Measurements from ENCODE around the gene TUT1.

TUT1 gene

DNA sequence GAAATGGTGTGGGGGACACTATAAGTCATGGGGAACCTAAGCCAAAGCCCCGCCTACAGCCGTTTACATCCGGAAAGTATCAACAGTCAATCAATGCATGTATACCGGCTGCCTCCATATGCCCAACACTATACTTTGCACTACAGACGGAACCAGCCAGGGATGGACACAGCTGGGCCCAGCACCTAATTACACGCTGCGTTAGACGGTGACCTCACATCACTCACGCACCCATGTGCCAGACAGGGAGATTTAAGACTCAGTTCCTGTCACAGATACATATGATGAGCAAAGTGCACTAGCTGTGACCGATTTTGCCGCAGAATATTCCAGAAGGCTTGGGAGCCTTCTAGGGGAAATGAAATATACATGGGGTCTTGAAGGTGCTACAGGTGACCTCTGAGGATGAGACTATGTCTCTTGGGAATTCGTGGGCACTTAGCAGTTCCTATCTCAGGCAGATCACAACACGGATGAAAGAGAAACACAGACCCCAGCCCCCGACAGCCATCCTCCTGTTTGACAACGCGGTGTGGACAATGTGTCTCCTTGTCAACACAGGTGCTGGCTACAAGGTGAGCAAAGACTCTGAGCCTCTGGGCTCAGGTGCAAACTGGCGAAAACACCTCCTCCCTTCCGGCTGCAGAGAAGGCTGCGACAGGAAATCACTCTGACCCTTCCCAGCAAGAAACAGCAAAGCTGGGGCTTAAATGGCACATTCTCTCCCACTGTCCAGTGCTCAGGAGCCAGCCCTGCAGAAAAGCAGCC, 52.7 kb downstream of the TUT1 start:
- peak overlapping the region; percentile 44 for H3K4me3 ChIP-seq (ENCODE audit: low read depth, low read length)

GRCh38 chr11:62536301-62536957, 54.9 kb downstream of the TUT1 start:
- TF ChIP-seq, protein P1, sequence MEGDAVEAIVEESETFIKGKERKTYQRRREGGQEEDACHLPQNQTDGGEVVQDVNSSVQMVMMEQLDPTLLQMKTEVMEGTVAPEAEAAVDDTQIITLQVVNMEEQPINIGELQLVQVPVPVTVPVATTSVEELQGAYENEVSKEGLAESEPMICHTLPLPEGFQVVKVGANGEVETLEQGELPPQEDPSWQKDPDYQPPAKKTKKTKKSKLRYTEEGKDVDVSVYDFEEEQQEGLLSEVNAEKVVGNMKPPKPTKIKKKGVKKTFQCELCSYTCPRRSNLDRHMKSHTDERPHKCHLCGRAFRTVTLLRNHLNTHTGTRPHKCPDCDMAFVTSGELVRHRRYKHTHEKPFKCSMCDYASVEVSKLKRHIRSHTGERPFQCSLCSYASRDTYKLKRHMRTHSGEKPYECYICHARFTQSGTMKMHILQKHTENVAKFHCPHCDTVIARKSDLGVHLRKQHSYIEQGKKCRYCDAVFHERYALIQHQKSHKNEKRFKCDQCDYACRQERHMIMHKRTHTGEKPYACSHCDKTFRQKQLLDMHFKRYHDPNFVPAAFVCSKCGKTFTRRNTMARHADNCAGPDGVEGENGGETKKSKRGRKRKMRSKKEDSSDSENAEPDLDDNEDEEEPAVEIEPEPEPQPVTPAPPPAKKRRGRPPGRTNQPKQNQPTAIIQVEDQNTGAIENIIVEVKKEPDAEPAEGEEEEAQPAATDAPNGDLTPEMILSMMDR (IDR thresholded peaks at IDR 0.05; ENCODE audit: low read depth, low read length), result no peak
- no peak overlapping the region for H3K4me3 ChIP-seq (ENCODE audit: low read depth, low read length)

More for the DNA sequence above, 52.7 kb downstream of the TUT1 start:
- TF ChIP-seq, protein P1 (IDR thresholded peaks at IDR 0.05; ENCODE audit: low read depth, low read length), result no peak

DNA sequence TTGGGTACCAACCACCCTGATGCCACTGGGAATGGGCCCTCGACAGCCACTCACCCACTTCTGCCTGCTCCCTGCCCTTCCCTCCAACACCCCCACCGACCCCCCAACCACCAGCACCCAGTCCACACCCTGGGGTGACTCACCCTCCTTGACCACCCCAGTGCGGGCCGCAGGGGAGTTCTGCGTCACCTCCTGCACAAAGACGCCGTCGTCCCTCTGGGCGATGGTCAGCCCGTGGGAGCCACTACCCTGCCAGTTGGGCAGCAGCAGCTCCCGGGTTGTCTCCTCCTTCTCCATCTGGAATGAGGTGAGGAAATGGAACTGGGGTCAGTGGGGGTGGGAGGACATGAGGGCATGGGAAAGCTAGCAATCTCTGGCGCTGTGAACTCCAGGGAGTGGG, 55.5 kb downstream of the TUT1 start:
- TF ChIP-seq, protein P1 (IDR thresholded peaks at IDR 0.05; ENCODE audit: low read depth, low read length), result no peak
- no peak overlapping the region for H3K4me3 ChIP-seq (ENCODE audit: low read depth, low read length)

DNA sequence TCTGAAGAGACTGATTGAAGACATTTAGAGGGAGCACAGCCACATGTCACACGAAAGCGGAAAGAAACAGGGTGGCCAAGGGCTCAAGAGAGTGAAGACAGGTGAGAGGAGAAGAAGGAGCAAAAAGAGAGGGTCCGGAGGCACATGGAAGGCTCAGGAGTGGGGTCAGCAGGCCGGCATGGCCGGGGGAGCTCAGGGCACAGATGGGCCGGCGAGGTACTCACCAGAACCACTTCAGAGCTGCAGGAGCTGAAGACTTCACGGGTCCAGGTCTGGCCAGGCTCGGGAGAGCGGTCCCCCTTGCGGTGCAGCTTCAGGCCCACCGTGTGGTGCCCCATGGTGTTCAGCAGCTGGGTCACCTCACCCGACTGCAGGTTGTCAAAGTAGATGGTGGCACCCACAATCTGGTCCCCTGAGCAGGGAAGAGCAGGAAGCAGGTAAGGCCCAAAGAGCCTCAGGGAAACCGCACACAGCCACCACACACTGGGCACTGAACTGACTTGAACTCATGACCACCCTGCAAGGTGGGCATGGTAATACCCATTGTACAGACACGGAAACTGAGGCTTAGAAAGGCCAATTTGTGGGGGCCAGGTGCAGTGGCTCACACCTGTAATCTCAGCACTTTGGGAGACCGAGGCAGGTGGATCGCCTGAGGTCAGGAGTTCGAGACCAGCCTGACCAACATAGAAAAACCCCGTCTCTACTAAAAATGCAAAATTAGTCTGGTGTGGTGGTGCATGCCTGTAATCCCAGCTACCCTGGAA, 56.4 kb downstream of the TUT1 start:
- H3K4me3 ChIP-seq (ENCODE audit: low read depth, low read length), result no peak overlapping the region
- TF ChIP-seq, protein P1 (IDR thresholded peaks at IDR 0.05; ENCODE audit: low read depth, low read length), result no peak

DNA sequence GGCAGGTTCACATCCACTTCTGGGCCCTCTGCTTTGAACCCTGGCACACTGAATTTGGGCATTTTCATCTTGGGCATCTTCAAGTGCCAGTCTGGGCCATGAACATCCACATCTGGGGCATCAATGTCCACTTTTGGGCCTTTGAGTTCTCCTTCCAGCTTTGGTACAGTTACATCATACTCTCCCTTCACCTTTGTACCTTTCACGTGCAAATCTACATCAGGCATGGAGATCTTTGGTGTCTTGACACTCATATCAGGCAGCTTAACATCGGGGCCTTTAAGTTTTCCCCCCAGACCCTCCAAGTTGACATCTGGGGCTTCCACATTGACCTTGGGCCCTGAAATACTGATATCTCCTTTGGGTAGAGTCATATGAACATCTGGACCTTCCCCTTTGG, 59.2 kb downstream of the TUT1 start:
- no peak overlapping the region for H3K4me3 ChIP-seq (ENCODE audit: low read depth, low read length)
- TF ChIP-seq, protein P1 (IDR thresholded peaks at IDR 0.05; ENCODE audit: low read depth, low read length), result no peak
